Mucosa of rectum (tissue), 2 donors: ENCODE measurements around the gene MICAL3.

Experiments
- H3K27ac ChIP-seq, 2 donors: one replicate each; pipeline ENCODE4 v1.7.0; 2013; ENCODE audit warnings: inconsistent platforms in 2 of 2, low read depth in 2 of 2, low read length in 2 of 2
- H3K27me3 ChIP-seq, 2 donors: one replicate each; pipeline ENCODE4 v1.7.0; 2013; ENCODE audit warnings: low read length in 2 of 2; ENCODE audit not compliant: control insufficient read depth in 2 of 2, insufficient read depth in 2 of 2
- H3K36me3 ChIP-seq, 2 donors: one replicate each; pipeline ENCODE4 v1.7.0; 2013; ENCODE audit warnings: low read length in 2 of 2; ENCODE audit not compliant: control insufficient read depth in 2 of 2, insufficient read depth in 2 of 2
- H3K4me1 ChIP-seq, 2 donors: one replicate each; pipeline ENCODE4 v1.7.0; 2013; ENCODE audit warnings: low read length in 2 of 2, mild to moderate bottlenecking in 1 of 2; ENCODE audit not compliant: control insufficient read depth in 2 of 2, insufficient read depth in 2 of 2
- H3K4me3 ChIP-seq, 2 donors: one replicate each; pipeline ENCODE4 v1.7.0; 2013; ENCODE audit warnings: low read length in 2 of 2
- H3K9ac ChIP-seq, 2 donors: one replicate each; pipeline ENCODE4 v1.7.0; 2013; ENCODE audit warnings: low read length in 2 of 2, low read depth in 1 of 2, mild to moderate bottlenecking in 1 of 2
- H3K9me3 ChIP-seq, 2 donors: one replicate each; pipeline ENCODE4 v1.7.0; 2013; ENCODE audit warnings: low read length in 2 of 2; ENCODE audit not compliant: control insufficient read depth in 2 of 2
- donor health status: healthy.
- donor health status: Normal muscosa, but diverticular disease.

Gene MICAL3

GRCh38 chr22:17927062-17927461 lies 97.3 kb downstream of the MICAL3 start:
- Histone ChIP-seq H3K4me1 (peaks cover 12 to 23% of the 10 kb centered on the region in 2 donors), H3K9ac (no peak overlapping the region), H3K9me3 (no peaks in the 10 kb centered on the region), H3K4me3 (no peak overlapping the region), H3K27me3 (no peaks in the 10 kb centered on the region), H3K27ac (no peak overlapping the region), H3K36me3 (no peaks in the 10 kb centered on the region)

DNA sequence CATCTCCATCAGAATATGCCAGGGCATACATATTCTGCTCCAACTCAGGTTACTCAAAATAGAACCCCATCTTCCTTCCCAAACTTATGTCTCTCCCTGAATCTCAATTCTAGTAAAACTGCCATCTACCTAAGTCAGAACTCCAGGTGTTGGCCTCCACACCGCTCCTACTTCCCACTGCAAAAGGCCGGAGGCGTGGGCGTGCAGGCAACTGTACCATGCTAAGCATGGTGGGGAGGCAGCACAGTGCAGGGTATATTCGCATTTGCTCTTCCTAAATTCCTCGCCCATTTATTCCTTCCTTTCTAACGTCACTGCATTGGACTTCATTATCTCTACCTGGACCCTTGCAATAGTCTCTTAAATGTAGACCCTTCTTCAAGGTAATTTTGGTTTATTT lies 97.8 kb downstream of the MICAL3 start:
- Histone ChIP-seq H3K4me3 (no peak overlapping the region), H3K4me1 (peaks cover 12 to 22% of the 10 kb centered on the region in 2 donors)

DNA sequence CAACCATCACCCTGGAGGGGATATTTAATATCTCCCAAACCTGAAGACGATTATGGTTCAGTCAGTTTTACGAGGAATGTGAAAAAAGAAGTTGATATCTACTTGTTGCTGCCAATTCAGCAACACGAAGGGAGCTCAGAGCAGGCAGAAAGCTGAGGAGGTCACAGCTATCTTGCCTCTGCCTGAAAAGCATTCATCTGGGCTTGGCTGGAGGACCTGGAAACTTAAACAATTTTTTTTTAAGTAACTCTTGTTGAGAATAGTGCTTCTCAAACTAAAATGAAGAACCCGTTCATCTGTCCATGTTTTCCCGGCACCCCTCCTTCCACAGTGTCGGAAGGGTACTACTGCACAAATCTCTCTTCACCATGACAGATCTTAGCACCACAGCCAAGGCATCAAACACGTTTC lies 98.9 kb downstream of the MICAL3 start:
- Histone ChIP-seq H3K27ac (no peak overlapping the region), H3K9ac (no peak overlapping the region), H3K9me3 (no peaks in the 10 kb centered on the region), H3K4me3 (no peak overlapping the region), H3K27me3 (no peaks in the 10 kb centered on the region), H3K36me3 (no peaks in the 10 kb centered on the region), H3K4me1 (peaks cover 16 to 25% of the 10 kb centered on the region in 2 donors)

More for the DNA sequence above, 97.8 kb downstream of the MICAL3 start:
- Histone ChIP-seq H3K27ac (no peak overlapping the region), H3K9me3 (no peaks in the 10 kb centered on the region), H3K27me3 (no peaks in the 10 kb centered on the region), H3K9ac (no peak overlapping the region), H3K36me3 (no peaks in the 10 kb centered on the region)

DNA sequence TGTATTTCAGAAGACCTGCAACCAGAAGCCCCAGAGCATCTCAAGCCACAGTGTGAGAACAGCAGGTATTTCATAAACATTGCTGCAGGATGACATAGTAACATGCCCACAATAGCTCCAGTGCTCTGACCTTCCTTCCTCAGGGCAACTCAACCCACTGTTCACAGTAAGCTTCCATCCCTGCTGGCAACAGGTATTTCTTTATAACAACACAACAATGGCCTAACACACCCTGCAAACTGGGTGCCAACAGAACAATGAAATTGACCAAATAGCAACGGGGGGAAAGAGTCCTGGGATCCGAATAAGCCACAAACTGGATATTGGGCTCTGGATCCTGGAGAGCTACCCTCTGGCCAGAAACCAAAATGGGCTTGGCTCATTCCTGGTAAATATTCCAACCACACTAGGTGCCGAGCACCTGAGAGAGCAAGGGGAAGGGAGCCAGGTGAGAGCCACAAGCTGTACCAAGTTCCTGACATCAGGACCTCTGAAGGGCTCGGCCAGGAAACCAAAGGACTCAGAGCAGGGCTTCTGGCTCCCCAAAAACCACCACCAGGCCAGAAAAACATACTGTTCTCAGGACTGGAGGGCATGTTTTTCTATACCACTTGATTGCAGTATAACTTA lies 99.5 kb downstream of the MICAL3 start:
- no peak overlapping the region for H3K27ac ChIP-seq
- H3K9ac ChIP-seq: no peak overlapping the region
- no peaks in the 10 kb centered on the region for H3K36me3 ChIP-seq
- no peaks in the 10 kb centered on the region for H3K27me3 ChIP-seq
- H3K4me1 ChIP-seq: peaks cover 21 to 29% of the 10 kb centered on the region in 2 donors
- no peaks in the 10 kb centered on the region for H3K9me3 ChIP-seq
- no peak overlapping the region for H3K4me3 ChIP-seq

GRCh38 chr22:17924076-17924475 lies 100.3 kb downstream of the MICAL3 start:
- Histone ChIP-seq H3K27ac (no peak overlapping the region), H3K36me3 (no peaks in the 10 kb centered on the region)

DNA sequence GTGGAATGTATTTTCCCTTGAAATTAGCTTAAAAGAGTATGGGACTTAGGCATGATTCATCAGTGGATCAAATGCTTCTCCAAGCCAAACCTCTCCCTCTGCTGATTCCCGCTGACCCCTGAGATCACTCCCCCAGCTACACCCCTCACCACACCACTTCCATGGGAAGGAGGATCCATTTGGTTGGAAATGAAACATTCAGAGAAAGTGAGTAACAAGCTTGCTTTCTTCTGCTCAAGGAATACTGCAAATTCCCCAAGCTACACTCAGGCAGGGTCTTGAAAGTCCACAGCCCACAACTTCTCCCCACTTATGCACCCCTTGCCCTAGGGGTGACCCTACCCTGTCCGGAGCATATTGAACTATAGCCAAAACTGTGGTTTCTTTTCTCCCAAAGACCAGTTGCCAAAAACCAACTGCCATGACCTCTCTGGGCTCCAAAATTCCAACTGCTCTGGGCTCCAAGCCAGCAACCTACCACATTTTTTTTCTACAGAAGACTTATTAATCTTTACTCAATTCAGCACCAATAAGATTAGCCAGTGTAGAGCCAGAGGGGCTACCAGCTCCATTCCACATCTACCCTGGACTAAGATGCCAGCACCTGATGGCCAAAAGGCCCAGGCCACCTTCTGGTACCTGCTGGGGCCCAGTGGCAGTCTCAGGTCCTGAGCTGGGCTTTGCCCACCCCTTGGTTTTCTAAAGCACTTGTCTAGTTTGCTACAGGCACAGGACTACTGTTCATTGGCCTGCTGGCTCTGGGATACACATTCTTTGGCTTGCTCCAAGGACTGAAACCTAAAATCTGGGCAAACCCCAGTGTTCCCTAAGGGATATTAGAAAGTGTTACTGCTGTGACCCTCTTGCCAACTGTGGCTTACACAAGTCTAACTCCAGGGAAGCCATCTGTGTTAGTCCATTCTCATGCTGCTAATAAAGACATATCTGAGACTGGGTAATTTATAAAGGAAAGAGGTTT lies 101.1 kb downstream of the MICAL3 start:
- no peaks in the 10 kb centered on the region for H3K27me3 ChIP-seq
- H3K9me3 ChIP-seq: no peaks in the 10 kb centered on the region
- peaks cover 34 to 35% of the 10 kb centered on the region in 2 donors for H3K4me1 ChIP-seq
- no peak overlapping the region for H3K27ac ChIP-seq
- no peak overlapping the region for H3K9ac ChIP-seq
- peak overlapping the region in 1 of 2 donors; percentile 20 for H3K4me3 ChIP-seq
- H3K36me3 ChIP-seq: no peaks in the 10 kb centered on the region

More at GRCh38 chr22:17924076-17924475, 100.3 kb downstream of the MICAL3 start:
- Histone ChIP-seq H3K9ac (no peak overlapping the region), H3K9me3 (no peaks in the 10 kb centered on the region), H3K4me1 (peaks cover 28 to 34% of the 10 kb centered on the region in 2 donors), H3K4me3 (no peak overlapping the region), H3K27me3 (no peaks in the 10 kb centered on the region)

GRCh38 chr22:17921871-17922821 lies 102.2 kb downstream of the MICAL3 start:
- peaks cover 38 to 44% of the 10 kb centered on the region in 2 donors for H3K4me1 ChIP-seq
- no peak overlapping the region for H3K9ac ChIP-seq
- H3K36me3 ChIP-seq: no peaks in the 10 kb centered on the region
- no peaks in the 10 kb centered on the region for H3K9me3 ChIP-seq
- no peaks in the 10 kb centered on the region for H3K27me3 ChIP-seq
- no peak overlapping the region for H3K4me3 ChIP-seq
- H3K27ac ChIP-seq: no peak overlapping the region

- H3K4me3 ChIP-seq: no peak overlapping the region
- no peaks in the 10 kb centered on the region for H3K9me3 ChIP-seq
- no peaks in the 10 kb centered on the region for H3K27me3 ChIP-seq
- peaks cover 38 to 45% of the 10 kb centered on the region in 2 donors for H3K4me1 ChIP-seq
- no peak overlapping the region for H3K9ac ChIP-seq
- no peaks in the 10 kb centered on the region for H3K36me3 ChIP-seq
- H3K27ac ChIP-seq: peak overlapping the region; percentile 75 to 89
These were observed 103.2 kb downstream of the MICAL3 start for GRCh38 chr22:17920992-17921650.

- peak overlapping the region; percentile 75 to 89 for H3K27ac ChIP-seq
These were observed 104.2 kb downstream of the MICAL3 start for GRCh38 chr22:17920145-17920605.

More at GRCh38 chr22:17920145-17920605, 104.2 kb downstream of the MICAL3 start:
- H3K4me1 ChIP-seq: peaks cover 36 to 45% of the 10 kb centered on the region in 2 donors
- no peaks in the 10 kb centered on the region for H3K27me3 ChIP-seq
- H3K4me3 ChIP-seq: peak overlapping the region; percentile 49 to 58
- H3K9ac ChIP-seq: peak overlapping the region; percentile 56 to 66
- H3K9me3 ChIP-seq: no peaks in the 10 kb centered on the region
- H3K36me3 ChIP-seq: no peaks in the 10 kb centered on the region
